Measurements from ENCODE around the gene ADAM23. TPM values are rescaled to one million over a fixed set of nuclear protein-coding genes. Genes with fewer than 3 reads are reported as not detected.

ADAM23 gene
- polyA plus RNA-seq, 1 of the 3 experiments (the other 2 are of a cell fraction): 3.7 TPM

- no peak for TF ChIP-seq ZBTB33 (IDR thresholded peaks at IDR 0.05; ENCODE audit: borderline replicate concordance, low read depth)
These were observed 159.9 kb downstream of the ADAM23 start (continued) for GRCh38 chr2:206603243-206603642.

- Histone ChIP-seq H3K36me3 (replicated peaks in 1 of 2; ENCODE audit: control insufficient read depth in 1 of 2, insufficient read depth in 2 of 2, low read length in 1 of 2) (no peaks in the 10 kb centered on the region), H3F3A (replicated peaks; ENCODE audit: insufficient read depth) (no peaks in the 10 kb centered on the region), H3K9me2 (no peaks in the 10 kb centered on the region), H3K27ac (ENCODE audit: low read depth in 2 of 2, low read length in 1 of 2) (no peak overlapping the region), H3K9ac (no peak overlapping the region), H3K4me3 (ENCODE audit: low read depth in 2 of 2, low read length in 1 of 2) (no peak overlapping the region), H3K9me3 (no peaks in the 10 kb centered on the region), H3K4me1 (ENCODE audit: control insufficient read depth in 1 of 2, insufficient read depth in 2 of 2, low read depth in 1 of 2, low read length in 1 of 2) (no peaks in the 10 kb centered on the region; a peak in 1 of 4 replicates), H3K27me3 (ENCODE audit: insufficient read depth) (no peaks in the 10 kb centered on the region), H2AFZ (ENCODE audit: low read depth) (no peak overlapping the region), H4K20me1 (ENCODE audit: insufficient read depth) (no peaks in the 10 kb centered on the region), H3K79me2 (ENCODE audit: insufficient read depth) (no peaks in the 10 kb centered on the region), H3K4me2 (no peak overlapping the region)
- ChIA-PET POLR2A (no interaction called here), CTCF (no interaction called here)
- TF ChIP-seq SIN3A (IDR thresholded peaks at IDR 0.05; ENCODE audit: borderline replicate concordance, low read depth, low read length) (no peak), REST (IDR thresholded peaks at IDR 0.05; ENCODE audit: low read depth, low read length) (no peak), PBX3 (IDR thresholded peaks at IDR 0.05) (no peak), GABPA (IDR thresholded peaks at IDR 0.05; ENCODE audit: low read depth) (no peak), POLR2AphosphoS5 (IDR thresholded peaks at IDR 0.05; ENCODE audit: low read depth, low read length) (no peak), ELF1 (IDR thresholded peaks at IDR 0.05) (no peak), JUND (IDR thresholded peaks at IDR 0.05) (no peak), GATA2 (CRISPR knock-in tag; IDR thresholded peaks at IDR 0.05) (no peak), IRF3 (IDR thresholded peaks at IDR 0.05; ENCODE audit: low read depth, low read length) (no peak), EP300 (IDR thresholded peaks at IDR 0.05; ENCODE audit: borderline replicate concordance in 1 of 2, low read depth in 1 of 2, low read length in 1 of 2) (no peak), ZBTB33 (IDR thresholded peaks at IDR 0.05; ENCODE audit: borderline replicate concordance, low read depth) (no peak), MAX (IDR thresholded peaks at IDR 0.05; ENCODE audit: low read depth) (no peak)
- WGBS (ENCODE audit: low lambda C conversion rate): 43% methylated on average over 1 of the region's 1 CpG
- DNase-seq: no peak
These were observed 167.1 kb downstream of the ADAM23 start for GRCh38 chr2:206610451-206610850.

Measured in SK-N-SH (cell line).